ENCODE results near the gene GDAP1L1.
A peak's percentile ranks its signal among the peaks of the same experiment; 100 is the strongest.
"Not testable (repeated sequence)": the region's sequence is repeated elsewhere in the genome, so short reads cannot be mapped to it uniquely, and the experiment has no call there.

Gene GDAP1L1

GRCh38 chr20:44217342-44218092 lies 29.6 kb upstream of the GDAP1L1 start:
- in situ Hi-C loops (cut with MboI; ENCODE audit: low pct_unique_long_range_greater_than_20kb, low sequenced_read_pairs) = loop anchor here (25.0 kb wide), 1 partner anchor 170 kb away; no protein-coding TSS in a partner anchor
- peak; percentile 78 for DNase-seq

- in situ Hi-C loops (cut with MboI; ENCODE audit: low pct_unique_long_range_greater_than_20kb, low sequenced_read_pairs) = loop anchor here (25.0 kb wide), 1 partner anchor 169 kb away; no protein-coding TSS in a partner anchor
- DNase-seq = no peak
These were observed 28.7 kb upstream of the GDAP1L1 start for GRCh38 chr20:44218446-44218845.

- in situ Hi-C loops (cut with MboI; ENCODE audit: low pct_unique_long_range_greater_than_20kb, low sequenced_read_pairs) = loop anchor here (25.0 kb wide), 1 partner anchor 168 kb away; no protein-coding TSS in a partner anchor
- DNase-seq = no peak
These were observed 27.9 kb upstream of the GDAP1L1 start for GRCh38 chr20:44219170-44219730.

- in situ Hi-C loops (cut with MboI; ENCODE audit: low pct_unique_long_range_greater_than_20kb, low sequenced_read_pairs) = loop anchor here (25.0 kb wide), 1 partner anchor 168 kb away; no protein-coding TSS in a partner anchor
- DNase-seq = no peak
These were observed 27.3 kb upstream of the GDAP1L1 start for GRCh38 chr20:44219791-44220190.

DNA sequence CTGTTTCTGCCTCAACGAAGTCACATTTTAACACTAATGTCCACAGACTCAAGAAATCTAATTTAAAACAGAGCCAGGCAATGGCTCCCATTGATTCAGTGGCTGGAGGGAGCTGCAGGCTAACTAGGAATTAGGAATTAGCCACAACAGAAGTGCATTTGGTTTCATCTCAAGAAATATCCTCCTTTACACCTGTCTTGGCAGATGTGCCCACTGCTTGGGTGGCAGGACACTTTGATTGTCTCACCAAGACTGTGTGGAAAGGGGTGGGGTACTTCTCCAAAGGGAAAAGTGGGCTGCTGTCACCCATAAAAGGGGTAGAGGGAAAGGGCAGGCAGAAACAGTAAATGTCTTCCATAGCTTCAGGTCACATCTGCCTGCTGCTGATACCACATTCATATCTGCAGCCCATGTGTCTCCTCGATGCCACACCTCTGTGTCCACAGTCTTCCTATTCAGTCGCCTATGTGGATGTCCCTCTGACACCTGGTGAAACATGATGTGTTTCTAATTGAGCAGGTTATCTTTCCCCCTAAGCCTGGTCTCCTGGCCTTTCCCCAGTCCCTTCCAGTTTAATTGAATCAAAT lies 25.6 kb upstream of the GDAP1L1 start:
- in situ Hi-C loops (cut with MboI; ENCODE audit: low pct_unique_long_range_greater_than_20kb, low sequenced_read_pairs) = loop anchor here (25.0 kb wide), 1 partner anchor 166 kb away; no protein-coding TSS in a partner anchor
- DNase-seq = no peak

DNA sequence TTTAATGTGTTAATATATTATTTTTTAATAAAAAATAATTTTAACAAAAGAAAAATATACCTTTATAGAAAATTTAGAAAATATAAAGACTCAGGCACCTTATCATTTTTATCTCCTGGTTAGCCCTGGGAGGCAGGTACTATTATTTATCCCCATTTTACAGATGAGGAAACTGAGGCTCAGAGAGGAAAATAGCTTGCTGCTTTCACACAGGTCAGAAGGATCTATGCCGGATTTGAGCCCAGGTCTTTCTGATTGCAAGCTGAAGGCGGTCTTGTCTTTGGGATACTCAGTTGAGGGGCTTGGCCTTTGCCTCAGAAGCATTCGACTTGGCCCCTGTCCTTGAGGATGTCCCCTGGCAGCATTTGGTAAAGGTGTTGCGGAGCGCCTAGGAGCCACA lies 25.1 kb upstream of the GDAP1L1 start:
- in situ Hi-C loops (cut with MboI; ENCODE audit: low pct_unique_long_range_greater_than_20kb, low sequenced_read_pairs) = loop anchor here (25.0 kb wide), 1 partner anchor 165 kb away; no protein-coding TSS in a partner anchor
- DNase-seq = no peak

DNA sequence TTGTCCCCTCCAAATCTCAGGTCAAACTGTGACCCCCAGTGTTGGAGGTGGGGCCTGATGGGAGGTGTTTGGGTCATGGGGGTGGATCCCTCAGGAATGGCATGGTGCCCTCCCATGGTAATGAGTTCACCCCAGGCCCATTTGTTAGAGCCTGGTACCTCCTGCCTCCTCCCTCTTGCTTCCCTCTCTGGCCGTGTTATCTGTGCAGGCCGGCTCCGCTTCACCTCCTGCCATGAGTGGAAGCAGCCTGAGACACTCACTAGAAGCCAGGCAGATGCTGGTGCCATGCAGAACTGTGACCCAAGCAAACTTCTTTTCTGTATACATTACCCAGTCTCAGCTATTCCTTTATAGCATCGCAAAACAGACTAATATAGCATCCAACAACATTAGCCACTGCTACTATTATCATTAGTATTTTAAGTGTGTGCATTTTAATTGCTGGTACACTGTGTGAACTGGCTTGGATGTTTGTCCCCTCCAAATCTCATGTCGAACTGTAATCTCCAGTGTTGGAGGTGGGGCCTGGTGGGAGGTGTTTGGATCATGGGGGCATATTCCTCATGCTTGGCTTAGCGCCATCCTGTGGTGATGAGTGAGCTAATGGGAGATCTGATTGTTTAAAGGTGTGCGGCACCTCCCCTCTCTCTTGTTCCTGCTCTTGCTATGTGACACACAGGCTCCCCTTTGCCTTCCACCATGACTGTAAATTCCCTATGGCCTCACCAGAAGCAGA lies 24.3 kb upstream of the GDAP1L1 start:
- in situ Hi-C loops (cut with MboI; ENCODE audit: low pct_unique_long_range_greater_than_20kb, low sequenced_read_pairs) = loop anchor here (25.0 kb wide), 1 partner anchor 164 kb away; no protein-coding TSS in a partner anchor
- no peak for DNase-seq

DNA sequence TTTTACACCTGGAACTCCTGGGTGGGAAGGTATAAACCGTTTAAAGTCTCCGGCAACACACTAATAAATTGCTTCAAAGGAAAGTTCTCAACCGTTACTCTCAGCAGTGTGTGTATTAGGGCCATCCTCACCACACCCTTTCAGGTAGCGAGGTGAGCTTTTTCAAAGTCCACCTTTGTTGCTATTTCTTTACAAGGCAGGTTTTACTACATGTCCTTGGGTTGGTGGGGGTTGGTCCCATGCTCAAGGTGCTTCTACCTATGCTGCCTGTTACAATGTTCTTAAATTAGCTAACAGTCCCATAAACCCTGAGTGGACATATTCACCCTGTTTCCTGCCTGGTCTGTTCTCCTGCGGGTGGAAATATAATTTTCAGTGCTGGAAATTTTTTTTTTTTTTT lies 23.4 kb upstream of the GDAP1L1 start:
- DNase-seq = no peak
- in situ Hi-C loops (cut with MboI; ENCODE audit: low pct_unique_long_range_greater_than_20kb, low sequenced_read_pairs) = loop anchor here (25.0 kb wide), 1 partner anchor 164 kb away; no protein-coding TSS in a partner anchor

GRCh38 chr20:44224637-44225036 lies 22.5 kb upstream of the GDAP1L1 start:
- DNase-seq = no peak
- in situ Hi-C loops (cut with MboI; ENCODE audit: low pct_unique_long_range_greater_than_20kb, low sequenced_read_pairs) = loop anchor here (25.0 kb wide), 1 partner anchor 163 kb away; no protein-coding TSS in a partner anchor

DNA sequence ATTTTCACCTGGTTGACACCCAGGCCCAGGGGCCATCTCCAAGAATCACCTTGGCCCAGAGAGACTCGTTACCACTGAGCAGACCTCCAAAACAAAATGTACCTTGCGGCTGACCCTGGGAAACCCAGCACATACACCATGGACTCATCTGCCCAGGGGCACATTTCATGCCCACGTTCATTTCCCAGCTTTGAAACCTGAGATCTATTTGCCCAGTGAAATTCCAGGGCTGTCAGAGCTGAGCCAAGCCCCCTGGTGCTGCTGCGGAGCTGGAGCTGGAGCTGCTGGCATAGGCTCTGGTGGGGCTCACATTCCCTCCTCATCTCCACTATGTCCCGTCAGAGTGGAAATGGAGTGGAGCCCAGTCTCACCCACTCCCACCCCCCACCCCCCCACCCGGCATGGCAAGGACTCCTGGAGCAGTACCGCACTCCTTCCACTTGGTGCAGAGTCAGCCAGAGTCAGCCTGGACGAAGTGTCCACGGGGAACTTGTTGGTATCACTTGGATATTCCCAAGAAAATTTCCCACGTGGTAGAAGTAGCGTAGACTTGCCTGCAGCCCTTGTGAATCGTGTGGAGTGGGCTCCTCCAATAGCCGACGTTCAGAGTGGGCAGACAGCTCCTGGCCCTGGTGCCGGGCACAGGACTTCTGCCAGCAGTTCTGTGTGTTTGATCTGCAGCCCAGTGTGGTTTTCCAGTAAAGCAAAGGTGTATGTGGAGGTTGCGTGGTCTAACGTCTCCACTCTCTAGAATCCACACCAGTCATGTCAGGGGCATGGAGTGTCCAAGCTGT lies 18.4 kb upstream of the GDAP1L1 start:
- in situ Hi-C loops (cut with MboI; ENCODE audit: low pct_unique_long_range_greater_than_20kb, low sequenced_read_pairs) = no loop called here
- DNase-seq = no peak

- in situ Hi-C loops (cut with MboI; ENCODE audit: low pct_unique_long_range_greater_than_20kb, low sequenced_read_pairs) = no loop called here
- no peak for DNase-seq
These were observed 15.9 kb upstream of the GDAP1L1 start for GRCh38 chr20:44231193-44231592.

DNA sequence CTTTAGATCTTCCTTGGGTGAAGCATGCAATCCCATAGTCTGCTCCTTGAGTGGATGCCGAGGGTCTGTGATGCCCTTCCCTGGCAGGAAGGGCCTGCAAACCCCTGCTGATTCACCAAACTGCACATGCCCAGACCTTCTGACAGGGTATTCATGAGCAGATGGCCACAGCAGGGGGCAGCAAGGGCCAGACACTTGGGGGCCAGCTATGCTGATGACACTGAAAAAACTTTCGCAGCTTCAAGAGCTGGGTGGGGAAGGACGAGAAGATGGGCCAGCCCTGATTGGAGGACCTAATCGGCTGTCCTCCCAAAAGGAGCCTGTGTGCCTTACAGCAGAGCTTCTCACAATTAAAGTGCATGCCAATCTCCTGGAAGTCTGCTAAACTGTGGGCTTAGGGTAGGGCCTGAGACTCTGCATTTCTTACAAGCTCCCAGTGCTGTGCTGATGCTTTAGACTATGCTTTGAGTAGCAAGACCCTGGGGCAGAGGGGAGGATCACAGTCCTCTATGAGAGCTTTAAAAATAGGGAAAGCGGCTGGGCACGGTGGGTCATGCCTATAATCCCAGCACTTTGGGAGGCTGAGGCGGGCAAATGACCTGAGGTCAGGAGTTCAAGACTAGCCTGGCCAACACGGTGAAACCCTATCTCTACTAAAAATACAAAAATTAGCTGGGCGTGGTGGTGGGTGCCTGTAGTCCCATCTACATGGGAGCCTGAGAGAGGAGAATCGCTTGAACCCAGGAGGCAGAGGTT lies 15.2 kb upstream of the GDAP1L1 start:
- DNase-seq = no peak
- in situ Hi-C loops (cut with MboI; ENCODE audit: low pct_unique_long_range_greater_than_20kb, low sequenced_read_pairs) = no loop called here

DNA sequence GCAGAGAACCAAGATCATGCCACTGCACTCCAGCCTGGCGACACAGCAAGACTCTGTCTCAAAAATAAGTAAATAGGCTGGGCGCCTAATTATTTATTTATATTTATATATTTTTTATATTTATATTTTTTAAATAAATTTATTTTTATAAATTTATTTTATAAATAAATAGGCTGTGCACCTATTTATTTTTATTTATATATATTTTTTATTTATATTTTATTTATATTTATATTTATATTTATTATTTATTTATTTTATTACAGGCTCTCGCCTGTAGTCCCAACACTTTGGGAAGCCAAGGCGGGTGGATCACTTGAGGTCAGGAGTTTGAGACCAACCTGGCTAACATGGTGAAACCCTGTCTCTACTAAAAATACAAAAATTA lies 14.6 kb upstream of the GDAP1L1 start:
- DNase-seq; in situ Hi-C loops (cut with MboI; ENCODE audit: low pct_unique_long_range_greater_than_20kb, low sequenced_read_pairs): not testable (repeated sequence)

DNA sequence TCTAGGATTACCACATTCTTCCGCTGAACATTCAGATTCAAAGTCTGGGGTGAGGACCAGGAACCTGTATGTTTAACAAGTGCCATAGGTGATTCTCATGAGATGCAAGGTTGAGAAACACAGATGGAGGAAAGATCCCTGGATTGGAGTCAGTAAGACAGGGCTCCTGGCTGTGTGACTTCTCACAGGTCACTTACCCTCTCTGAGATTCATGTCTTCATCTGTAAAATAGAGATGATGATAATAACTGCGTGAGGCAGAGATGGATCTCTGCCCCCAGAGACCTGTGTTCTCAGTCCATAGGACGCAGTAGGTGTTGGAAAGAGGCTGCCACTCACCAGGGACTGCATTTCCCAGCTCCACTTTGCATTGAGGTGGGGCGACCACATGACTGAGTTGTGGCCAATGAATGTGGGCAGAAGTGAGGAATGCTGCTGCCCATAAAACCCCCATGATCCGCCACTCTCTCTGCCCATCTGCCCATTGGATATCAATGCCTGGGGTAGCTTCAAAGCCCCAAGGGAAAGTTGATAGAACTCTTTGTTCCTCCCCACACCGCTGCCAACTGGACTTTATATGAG lies 13.6 kb upstream of the GDAP1L1 start:
- no peak for DNase-seq
- in situ Hi-C loops (cut with MboI; ENCODE audit: low pct_unique_long_range_greater_than_20kb, low sequenced_read_pairs) = no loop called here

- in situ Hi-C loops (cut with MboI; ENCODE audit: low pct_unique_long_range_greater_than_20kb, low sequenced_read_pairs) = no loop called here
- no peak for DNase-seq
These were observed 12.4 kb upstream of the GDAP1L1 start for GRCh38 chr20:44234566-44235317.

DNA sequence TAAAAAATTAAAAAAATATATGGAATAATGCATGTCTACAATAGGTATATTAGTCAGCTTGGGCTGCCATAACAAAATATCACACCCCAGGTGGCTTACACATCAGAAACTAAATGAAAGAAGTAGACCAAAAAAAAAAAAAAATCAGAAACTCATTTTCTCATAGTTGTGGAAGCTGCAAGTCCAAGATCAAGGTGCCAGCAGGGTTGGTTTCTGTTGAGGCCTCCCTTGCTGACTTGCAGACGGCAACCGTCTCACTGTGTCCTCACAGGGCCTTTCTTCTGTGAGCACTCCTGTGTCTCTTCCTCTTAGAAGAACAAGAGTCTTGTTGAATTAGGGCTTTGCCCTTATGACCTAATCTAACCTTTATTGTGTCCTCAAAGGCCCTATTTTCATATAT lies 11.4 kb upstream of the GDAP1L1 start:
- in situ Hi-C loops (cut with MboI; ENCODE audit: low pct_unique_long_range_greater_than_20kb, low sequenced_read_pairs) = no loop called here

DNA sequence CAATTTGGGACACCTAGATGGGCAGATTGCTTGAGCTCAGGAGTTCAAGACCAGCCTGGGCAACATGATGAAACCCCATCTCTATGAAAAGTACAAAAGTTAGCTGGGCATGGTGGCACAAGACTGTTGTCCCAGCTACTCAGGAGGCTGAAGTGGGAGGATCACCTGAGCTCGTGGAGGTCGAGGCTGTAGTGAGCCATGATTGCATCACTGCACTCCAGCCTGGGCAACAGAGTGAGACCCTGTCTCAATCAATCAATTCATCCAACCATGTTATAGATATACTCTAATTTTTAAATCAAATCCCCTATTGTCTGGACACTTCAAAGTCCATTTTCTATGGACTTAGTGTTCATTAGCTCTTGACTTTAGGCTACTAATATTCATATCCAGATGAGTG lies 10.3 kb upstream of the GDAP1L1 start:
- DNase-seq; in situ Hi-C loops (cut with MboI; ENCODE audit: low pct_unique_long_range_greater_than_20kb, low sequenced_read_pairs): not testable (repeated sequence)

More for the DNA sequence above, 11.4 kb upstream of the GDAP1L1 start:
- DNase-seq = no peak
